Endodermal cell (in vitro differentiated cells): ENCODE measurements around the gene ZBTB7C. TPM values are rescaled to one million over a fixed set of nuclear protein-coding genes. Genes with fewer than 3 reads are reported as not detected.

ENCODE experiments used
- DNase-seq: peaks from one replicate; pipeline ENCODE4 v3.0.0-alpha.2; 2017
- H3K27ac ChIP-seq: 2 replicates; pipeline ENCODE4 v1.5.1; 2013; ENCODE audit warnings: mild to moderate bottlenecking, low read depth, low read length, moderate library complexity
- H3K27me3 ChIP-seq: 2 replicates; pipeline ENCODE4 v1.6.1; 2013; ENCODE audit warnings: mild to moderate bottlenecking, low read length, moderate library complexity; ENCODE audit not compliant: insufficient read depth, control insufficient read depth, poor library complexity, severe bottlenecking
- H3K36me3 ChIP-seq: 2 replicates; pipeline ENCODE4 v1.7.0; 2013; ENCODE audit warnings: mild to moderate bottlenecking, low read length, moderate library complexity; ENCODE audit not compliant: control insufficient read depth, insufficient read depth
- H3K4me1 ChIP-seq: one replicate; pipeline ENCODE4 v1.7.0; 2013; ENCODE audit warnings: low read length; ENCODE audit not compliant: control insufficient read depth, insufficient read depth
- H3K4me3 ChIP-seq: 2 replicates; pipeline ENCODE4 v1.5.1; 2013; ENCODE audit warnings: mild to moderate bottlenecking, low read length, moderate library complexity
- H3K9ac ChIP-seq: 2 replicates; pipeline ENCODE4 v1.6.1; 2013; ENCODE audit warnings: mild to moderate bottlenecking, low read length, moderate library complexity; ENCODE audit not compliant: poor library complexity, severe bottlenecking; ENCODE audit errors: extremely low read depth
- H3K9me3 ChIP-seq: 2 replicates; pipeline ENCODE4 v1.6.1; 2013; ENCODE audit warnings: mild to moderate bottlenecking, low read length, moderate library complexity; ENCODE audit not compliant: control insufficient read depth
- H3K27ac Mint-ChIP-seq: 2 replicates; pipeline ENCODE4 v1.8.0; 2020; ENCODE audit warnings: mixed read lengths
- H3K27me3 Mint-ChIP-seq: 2 replicates; pipeline ENCODE4 v1.8.0; 2021; ENCODE audit warnings: mild to moderate bottlenecking, mixed read lengths; ENCODE audit not compliant: insufficient read depth
- H3K36me3 Mint-ChIP-seq: 2 replicates; pipeline ENCODE4 v1.8.0; 2020; ENCODE audit warnings: low read depth, mixed read lengths
- H3K4me1 Mint-ChIP-seq: 2 replicates; pipeline ENCODE4 v1.8.0; 2020; ENCODE audit warnings: mixed read lengths
- H3K4me3 Mint-ChIP-seq: 2 replicates; pipeline ENCODE4 v1.8.0; 2020; ENCODE audit warnings: mild to moderate bottlenecking, moderate library complexity, mixed read lengths
- H3K9me3 Mint-ChIP-seq: 2 replicates; pipeline ENCODE4 v1.8.0; 2020; ENCODE audit warnings: mild to moderate bottlenecking, mixed read lengths
- CTCF ChIP-seq: fragments of 200-600 bp; sonication (generic); conservative IDR thresholded peaks from 2 replicates; pipeline ENCODE4 v1.5.0; 2021; ENCODE audit warnings: antibody characterized with exemption, mild to moderate bottlenecking
- WGBS, 2 experiments: methylation state at CpG; one replicate each; pipeline versions ENCODE4 v1.1.5 to v1.1.7; 2013; ENCODE audit warnings: missing lambda C conversion rate in 2 of 2, mixed read lengths in 1 of 2; ENCODE audit not compliant: insufficient coverage in 1 of 2, insufficient read length in 1 of 2; 5-methylcytosine and 5-hydroxymethylcytosine counted together
- total RNA-seq, 2 donors: library from RNA; stranded (reverse); fragmentation: NEBNext Ultra II Directional in 1 of 2; extraction: Animal tissue kit (Norgen Biotek cat#: 25700) in 1 of 2; gene quantifications; 2 replicates in 1 of 2; 3 replicates in 1 of 2; pipeline ENCODE4 v1.2.1, GENCODE V29; 2021

The ZBTB7C gene
- total RNA-seq, 2 donors from 2014 or later, result 0.31 to 0.62 TPM

GRCh38 chr18:48455555-48456478 is 46.6 kb upstream of the ZBTB7C start:
- Mint-ChIP-seq H3K27me3 (peaks cover 13% of the 10 kb centered on the region), H3K36me3 (no peaks in the 10 kb centered on the region), H3K4me3 (no peak overlapping the region), H3K4me1 (no peaks in the 10 kb centered on the region), H3K27ac (no peak overlapping the region), H3K9me3 (no peaks in the 10 kb centered on the region)
- WGBS, 2 experiments, result 84 to 92% methylated on average over 2 to 13 of the region's 13 CpGs
- TF ChIP-seq CTCF, result no peak
- DNase-seq, result no peak
- H3K36me3 ChIP-seq, result no peaks in the 10 kb centered on the region
- no peak overlapping the region for H3K27ac ChIP-seq
- H3K4me1 ChIP-seq, result no peaks in the 10 kb centered on the region
- no peak overlapping the region for H3K4me3 ChIP-seq
- no peaks in the 10 kb centered on the region for H3K9me3 ChIP-seq
- no peak overlapping the region for H3K9ac ChIP-seq
- no peaks in the 10 kb centered on the region for H3K27me3 ChIP-seq

- Mint-ChIP-seq H3K4me3 (no peak overlapping the region), H3K27ac (no peak overlapping the region), H3K9me3 (no peaks in the 10 kb centered on the region), H3K36me3 (no peaks in the 10 kb centered on the region), H3K27me3 (peaks cover 17% of the 10 kb centered on the region), H3K4me1 (peaks cover 5% of the 10 kb centered on the region)
- no peak for TF ChIP-seq CTCF
- no peaks in the 10 kb centered on the region for H3K9me3 ChIP-seq
- H3K36me3 ChIP-seq, result no peaks in the 10 kb centered on the region
- no peak overlapping the region for H3K4me3 ChIP-seq
- DNase-seq, result no peak
- WGBS, 2 experiments, result 75 to 88% methylated on average over 2 to 6 of the region's 6 CpGs
- no peaks in the 10 kb centered on the region for H3K4me1 ChIP-seq
- no peak overlapping the region for H3K27ac ChIP-seq
- H3K27me3 ChIP-seq, result no peaks in the 10 kb centered on the region
- no peak overlapping the region for H3K9ac ChIP-seq
Measured at GRCh38 chr18:48454261-48454757, 45.1 kb upstream of the ZBTB7C start.

GRCh38 chr18:48453330-48454066 is 44.3 kb upstream of the ZBTB7C start:
- H3K27me3 Mint-ChIP-seq, result peaks cover 21% of the 10 kb centered on the region
- Histone ChIP-seq H3K27me3 (peaks cover 4% of the 10 kb centered on the region), H3K36me3 (no peaks in the 10 kb centered on the region), H3K9ac (no peak overlapping the region), H3K27ac (no peak overlapping the region), H3K4me3 (no peak overlapping the region), H3K4me1 (no peaks in the 10 kb centered on the region), H3K9me3 (no peaks in the 10 kb centered on the region)
- no peaks in the 10 kb centered on the region for H3K36me3 Mint-ChIP-seq
- TF ChIP-seq CTCF, result no peak
- H3K4me1 Mint-ChIP-seq, result peaks cover 5% of the 10 kb centered on the region
- no peak for DNase-seq
- H3K9me3 Mint-ChIP-seq, result no peaks in the 10 kb centered on the region
- H3K27ac Mint-ChIP-seq, result no peak overlapping the region
- H3K4me3 Mint-ChIP-seq, result no peak overlapping the region
- 89 to 93% methylated on average over 8 to 9 of the region's 9 CpGs for WGBS, 2 experiments
